K562 treated with DMSO at 1 percent for 12 hours (cell line): ENCODE results near the gene IL4I1. TPM values are rescaled to one million over a fixed set of nuclear protein-coding genes. Genes with fewer than 3 reads are reported as not detected.

Source experiments
- total RNA-seq: library from RNA; unstranded; fragments of 300-600 nt; gene quantifications from 2 replicates; pipeline ENCODE4 v1.2.3, GENCODE V29; 2022; ENCODE audit not compliant: insufficient read depth

IL4I1 gene, protein sequence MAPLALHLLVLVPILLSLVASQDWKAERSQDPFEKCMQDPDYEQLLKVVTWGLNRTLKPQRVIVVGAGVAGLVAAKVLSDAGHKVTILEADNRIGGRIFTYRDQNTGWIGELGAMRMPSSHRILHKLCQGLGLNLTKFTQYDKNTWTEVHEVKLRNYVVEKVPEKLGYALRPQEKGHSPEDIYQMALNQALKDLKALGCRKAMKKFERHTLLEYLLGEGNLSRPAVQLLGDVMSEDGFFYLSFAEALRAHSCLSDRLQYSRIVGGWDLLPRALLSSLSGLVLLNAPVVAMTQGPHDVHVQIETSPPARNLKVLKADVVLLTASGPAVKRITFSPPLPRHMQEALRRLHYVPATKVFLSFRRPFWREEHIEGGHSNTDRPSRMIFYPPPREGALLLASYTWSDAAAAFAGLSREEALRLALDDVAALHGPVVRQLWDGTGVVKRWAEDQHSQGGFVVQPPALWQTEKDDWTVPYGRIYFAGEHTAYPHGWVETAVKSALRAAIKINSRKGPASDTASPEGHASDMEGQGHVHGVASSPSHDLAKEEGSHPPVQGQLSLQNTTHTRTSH
- 0.59 and 1.1 TPM in 2 replicates for total RNA-seq

DNA sequence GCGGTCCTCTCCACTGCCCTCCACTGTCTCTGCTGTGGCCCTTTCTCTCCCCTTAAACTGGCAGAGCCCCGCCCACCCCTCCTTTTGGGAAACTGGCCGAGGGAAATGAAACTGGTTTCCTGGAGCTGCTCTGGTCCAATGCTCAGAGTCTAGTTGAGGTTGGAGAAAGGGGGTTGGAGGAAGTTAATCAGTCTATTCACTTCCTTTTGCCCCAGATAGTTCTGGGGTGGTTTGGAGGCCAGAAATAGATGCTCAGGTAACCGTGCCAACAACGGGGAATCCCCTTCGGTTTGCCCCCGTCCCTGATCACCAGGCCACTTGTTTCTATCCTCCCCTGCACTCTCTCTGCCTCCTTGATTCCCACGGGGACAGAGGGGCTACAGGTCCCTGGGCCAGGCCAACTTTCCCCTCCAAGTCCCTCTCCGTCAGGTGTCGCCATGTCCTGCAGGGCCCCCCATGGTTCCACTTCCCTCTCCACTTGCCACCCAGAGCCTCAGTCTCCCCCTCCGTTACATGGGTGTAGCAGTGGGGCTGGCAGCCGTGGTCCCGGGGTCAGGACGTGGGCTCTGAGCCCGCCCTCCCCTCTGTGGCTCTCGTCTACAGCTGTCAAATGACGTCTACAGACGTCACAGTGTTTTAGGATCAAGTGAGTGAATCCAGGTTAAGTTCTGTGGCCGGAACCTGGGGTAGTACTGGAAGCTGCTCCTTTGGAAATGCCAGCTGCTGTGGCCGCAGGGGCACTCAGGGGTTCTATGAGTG lies at the start of gene IL4I1:
Gene IL4I1, minus strand, starts transcription at position 25 of the 759 bp plus-strand sequence. CDS start 727 bp downstream, outside the sequence.

GRCh38 chr19:49929121-49929610 lies 32.5 kb upstream of the IL4I1 start, which contains the start of the genes ATF5 and NUP62:
Gene ATF5, plus strand, starts transcription at chr19:49929205. Its CDS starts 1,646 bp downstream, at chr19:49930851.
Gene NUP62, minus strand, starts transcription at chr19:49929504. Its CDS starts 19,697 bp downstream, at chr19:49909807.

DNA sequence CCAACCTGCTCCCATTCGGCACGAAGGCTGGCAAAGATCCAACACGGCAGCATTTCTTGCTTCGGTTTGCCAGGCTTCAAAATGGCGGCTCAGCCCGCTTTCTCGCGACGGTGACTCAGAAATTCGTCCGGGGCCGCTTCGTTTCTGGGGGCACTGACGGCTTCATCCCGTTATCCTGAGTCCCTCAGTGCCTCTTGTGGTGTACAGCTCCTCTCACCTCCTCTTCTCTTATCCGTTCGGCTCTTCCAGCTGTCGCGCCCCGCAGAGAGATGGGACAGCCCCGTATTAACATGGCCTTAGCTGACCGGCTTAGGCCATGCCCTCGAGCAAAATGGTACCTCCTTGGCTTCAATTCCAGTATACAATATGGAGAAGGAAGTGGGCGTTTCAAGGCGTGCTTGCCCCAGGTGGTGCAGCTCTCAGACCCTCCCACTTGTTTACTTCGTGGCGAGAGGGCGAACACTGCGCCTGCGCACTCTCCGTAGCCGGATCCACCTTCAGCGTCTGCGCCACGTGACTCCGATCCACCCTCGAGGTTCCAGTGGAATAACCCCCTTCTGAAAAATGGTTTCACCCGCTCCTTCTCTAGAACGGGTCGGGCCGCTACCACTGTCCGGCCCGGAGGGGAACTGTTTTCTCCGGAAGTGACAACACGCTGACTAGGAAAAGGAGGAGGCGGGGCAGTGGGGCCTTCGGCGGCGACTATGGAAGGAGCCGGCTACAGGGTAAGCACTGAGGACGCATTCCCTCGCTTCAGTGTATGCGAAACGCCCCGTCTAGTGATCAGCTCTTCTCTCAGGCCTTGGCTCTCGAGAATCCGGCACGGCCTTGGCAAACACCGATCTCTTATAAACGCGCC lies 19.4 kb downstream of the IL4I1 start, which contains the start of the genes AKT1S1 and TBC1D17:
Gene AKT1S1, minus strand, starts transcription at position 336 of the 859 bp plus-strand sequence. CDS start 4,060 bp downstream, outside the sequence.
Gene TBC1D17, plus strand, starts transcription at position 683 of the 859 bp plus-strand sequence. Its CDS starts 22 bp downstream, at position 705.

DNA sequence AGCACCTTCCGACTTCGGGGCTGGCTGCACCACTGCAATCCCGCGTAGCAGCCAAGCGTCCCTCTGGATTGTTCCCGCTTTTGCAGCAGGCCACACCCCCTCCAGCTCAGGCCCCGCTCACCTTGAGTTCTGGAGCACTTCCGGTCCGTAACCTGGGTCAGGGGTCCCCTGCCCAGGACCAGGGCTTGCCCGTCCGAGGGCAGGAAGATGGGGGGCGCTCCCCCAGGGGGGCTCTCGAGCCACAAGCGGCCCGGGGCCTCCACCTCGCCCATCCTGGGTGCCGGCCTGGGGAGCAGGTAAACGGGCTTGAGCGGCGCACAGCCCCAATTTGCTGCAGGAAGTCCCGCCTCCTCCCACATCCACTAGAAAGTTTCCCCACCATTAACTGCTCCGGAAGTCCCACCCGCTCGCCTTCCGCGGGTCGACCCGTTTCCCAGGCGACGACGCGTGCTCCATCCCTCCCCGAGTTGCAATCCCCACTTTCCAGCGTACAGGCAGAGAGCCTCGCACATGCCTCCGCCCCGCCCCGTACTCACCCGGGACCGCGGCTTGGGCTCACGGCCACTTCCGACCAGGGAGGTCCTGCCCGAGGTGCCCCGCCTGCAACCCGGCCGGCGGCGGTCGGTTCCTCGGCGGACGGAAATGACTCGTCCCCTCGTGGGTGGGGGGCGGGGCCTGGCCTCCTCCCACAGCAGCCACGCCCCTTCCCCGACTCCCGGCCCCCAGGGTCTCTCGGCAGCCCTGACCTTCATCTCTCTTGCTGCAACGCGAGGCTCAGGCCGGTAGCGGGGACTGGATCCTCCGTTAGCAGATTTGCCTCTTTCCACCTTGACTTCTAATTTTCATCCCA lies 29.5 kb downstream of the IL4I1 start, which contains the start of gene PNKP:
Gene PNKP, minus strand, starts transcription at position 644 of the 850 bp plus-strand sequence. Its CDS starts 372 bp downstream, at position 272.

GRCh38 chr19:49850487-49851342 lies 46.0 kb downstream of the IL4I1 start, which contains the start of gene PTOV1:
Gene PTOV1, plus strand, starts transcription at chr19:49851159.

Other genes with a start within 250 kb of the IL4I1 start
- 98.2 and 108 TPM in 2 replicates for gene IRF3, start 231.0 kb downstream of the IL4I1 start, total RNA-seq
- gene BCL2L12, start 231.0 kb downstream of the IL4I1 start, total RNA-seq = 247 and 311 TPM in 2 replicates
- 124 and 147 TPM in 2 replicates for gene PRMT1, start 219.6 kb downstream of the IL4I1 start, total RNA-seq
- 6.6 and 8.8 TPM in 2 replicates for gene ADM5, start 207.3 kb downstream of the IL4I1 start, total RNA-seq
- 2.0 and 8.0 TPM in 2 replicates for gene CPT1C, start 205.8 kb downstream of the IL4I1 start, total RNA-seq
- gene TSKS, start 133.6 kb downstream of the IL4I1 start, total RNA-seq = 4.4 and 5.8 TPM in 2 replicates
- gene AP2A1, start 129.9 kb downstream of the IL4I1 start, total RNA-seq = 105 and 144 TPM in 2 replicates
- 5.0 and 6.1 TPM in 2 replicates for gene FUZ, start 83.6 kb downstream of the IL4I1 start, total RNA-seq
- gene MED25, start 78.6 kb downstream of the IL4I1 start, total RNA-seq = 59.3 and 76.8 TPM in 2 replicates
- gene PTOV1, start 45.7 kb downstream of the IL4I1 start, total RNA-seq = 166 and 170 TPM in 2 replicates
- 31.8 and 53.0 TPM in 2 replicates for gene PNKP, start 29.3 kb downstream of the IL4I1 start, total RNA-seq
- 40.6 and 45.6 TPM in 2 replicates for gene AKT1S1, start 19.5 kb downstream of the IL4I1 start, total RNA-seq
- gene TBC1D17, start 19.2 kb downstream of the IL4I1 start, total RNA-seq = 14.7 and 16.8 TPM in 2 replicates
- gene ATF5, start 32.3 kb upstream of the IL4I1 start, total RNA-seq = 601 and 861 TPM in 2 replicates
- 35.8 and 68.1 TPM in 2 replicates for gene NUP62, start 32.6 kb upstream of the IL4I1 start, total RNA-seq
- not detected in 2 replicates for gene SIGLEC11, start 64.3 kb upstream of the IL4I1 start, total RNA-seq
- gene VRK3, start 128.5 kb upstream of the IL4I1 start, total RNA-seq = 61.7 and 88.6 TPM in 2 replicates
- gene ZNF473, start 129.1 kb upstream of the IL4I1 start, total RNA-seq = 4.1 and 9.6 TPM in 2 replicates